ENCODE results near the gene ATP13A3.

The ATP13A3 gene

DNA sequence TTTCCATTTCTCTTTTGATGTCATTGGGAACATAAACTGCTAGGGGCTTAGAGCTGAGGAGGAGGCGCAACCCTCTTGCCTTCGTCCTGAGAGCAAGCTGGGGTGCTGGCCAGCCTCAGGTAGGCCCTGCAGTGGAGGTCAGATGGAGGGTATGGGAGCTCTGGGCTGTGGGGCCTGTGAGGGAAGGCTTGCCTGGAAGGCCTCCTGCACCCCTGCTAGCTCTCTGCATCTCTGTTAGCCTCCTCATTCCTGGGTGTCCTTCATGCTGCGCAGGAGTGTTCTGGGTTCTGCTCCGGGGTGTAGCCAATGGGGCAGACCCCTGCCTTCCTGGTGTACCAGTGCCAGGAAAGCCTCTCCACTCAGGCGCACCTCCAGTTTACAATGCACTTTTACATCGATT, 99.5 kb downstream of the ATP13A3 start:
- DNase-seq: no peak

DNA sequence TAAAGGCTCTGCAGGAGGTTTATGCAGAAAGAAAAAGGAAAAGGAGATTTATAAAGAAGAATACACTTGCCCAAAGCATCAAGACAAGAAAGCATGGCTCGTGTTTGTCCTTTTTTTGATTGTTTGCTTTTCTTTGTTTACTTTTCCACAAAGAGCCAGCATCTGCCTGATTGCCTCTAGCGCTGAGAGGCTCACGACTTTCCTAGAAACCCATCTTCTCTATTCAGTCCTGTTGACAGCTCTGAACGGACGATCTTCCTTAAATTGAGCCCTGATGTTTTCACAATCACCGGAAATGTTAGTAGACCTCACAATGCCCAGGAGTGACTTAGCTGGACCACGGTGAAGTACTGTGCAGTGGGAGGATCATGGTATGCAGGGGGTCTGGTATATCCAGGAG, 100.2 kb downstream of the ATP13A3 start:
- DNase-seq: no peak

DNA sequence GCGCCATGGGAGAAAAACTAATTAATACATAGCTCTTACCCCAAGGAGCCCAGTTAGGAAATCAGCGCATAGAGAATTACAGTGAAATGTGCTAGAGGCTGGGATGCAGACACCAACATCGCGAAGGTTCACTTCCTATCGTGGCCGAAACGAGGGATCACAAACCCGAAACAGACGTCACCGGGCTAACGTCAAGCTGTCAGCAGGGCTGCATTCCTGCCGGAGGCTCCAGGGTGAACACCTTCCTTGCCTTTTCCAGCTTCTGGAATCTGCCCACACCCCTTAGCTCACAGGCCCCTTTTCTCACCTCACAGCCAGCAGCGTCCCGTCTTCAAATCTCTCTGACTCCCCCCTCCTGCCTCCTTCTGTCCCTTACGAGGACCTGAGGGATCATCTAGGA, 100.7 kb downstream of the ATP13A3 start:
- no peak for DNase-seq

DNA sequence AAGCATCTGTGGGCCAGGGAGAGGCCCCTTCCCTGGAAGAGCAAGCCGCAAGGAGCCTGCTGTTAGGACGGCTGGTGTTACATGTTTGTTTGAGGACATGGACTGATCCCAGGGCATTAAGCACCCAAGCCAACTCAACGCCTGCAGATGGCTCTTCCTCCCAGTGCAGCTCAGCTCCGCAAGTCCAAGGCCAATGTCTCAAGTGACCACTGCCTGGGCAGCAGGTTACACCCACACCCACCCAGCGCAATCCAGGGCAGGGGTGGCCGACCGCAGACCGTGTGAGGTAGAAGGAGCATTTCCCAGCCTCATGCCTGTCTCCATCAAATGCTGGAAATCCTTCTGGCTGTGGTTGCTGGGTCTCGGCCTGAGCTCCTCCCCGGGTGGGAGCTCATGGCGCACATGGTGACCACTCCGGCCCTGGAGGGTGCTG, 102.2 kb downstream of the ATP13A3 start:
- no peak for DNase-seq

DNA sequence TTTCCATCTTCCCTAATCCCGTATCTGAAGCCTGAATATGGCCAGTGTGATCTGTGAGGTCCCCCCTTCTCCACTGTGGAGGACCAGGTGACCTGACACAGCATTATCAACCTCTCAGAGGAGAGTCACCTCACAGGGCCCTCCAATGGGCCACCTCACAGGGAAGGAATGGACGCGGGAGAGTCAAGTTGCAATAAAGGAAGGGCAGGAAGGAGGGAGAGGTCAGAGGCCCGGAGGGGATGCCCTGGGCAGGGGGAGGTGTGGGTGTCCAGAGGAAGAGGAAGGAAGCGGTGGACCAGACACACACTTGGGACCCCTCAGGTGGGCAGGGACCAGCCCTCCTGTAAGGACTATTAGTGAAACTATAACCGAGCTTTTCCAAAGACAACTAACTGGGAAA, 102.6 kb downstream of the ATP13A3 start:
- DNase-seq: no peak

DNA sequence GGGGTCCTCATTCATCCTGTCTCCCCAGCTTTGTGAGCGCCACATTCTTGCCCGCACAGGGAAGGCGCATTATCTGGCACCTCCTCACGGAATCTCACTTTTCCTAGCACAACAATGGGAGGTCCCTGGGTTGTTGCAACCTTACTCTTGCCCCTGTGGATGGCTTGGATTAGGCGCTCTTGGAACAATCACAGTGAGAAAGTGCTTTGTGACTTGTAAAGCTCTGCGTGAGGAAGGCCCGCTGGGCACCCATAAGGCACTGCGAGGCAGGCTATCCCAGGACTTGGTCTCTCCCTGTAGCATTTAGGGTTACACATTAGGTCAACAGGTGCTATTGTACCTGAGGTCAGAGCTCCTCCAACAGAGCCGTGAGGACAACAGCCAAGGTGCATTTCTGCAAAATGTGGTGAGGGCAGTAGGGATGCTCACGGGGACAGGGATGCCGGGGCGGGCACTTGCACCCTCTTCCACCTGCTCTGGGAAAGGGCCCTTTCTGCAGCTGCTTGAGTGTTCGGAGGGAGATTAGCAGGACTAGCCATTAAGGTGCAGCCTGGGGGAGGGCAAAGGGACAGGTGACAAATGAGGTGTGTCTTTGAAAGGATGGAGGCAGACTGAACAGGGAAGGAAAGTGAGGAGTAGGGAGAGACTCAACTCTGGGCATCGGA, 103.4 kb downstream of the ATP13A3 start:
- no peak for DNase-seq

DNA sequence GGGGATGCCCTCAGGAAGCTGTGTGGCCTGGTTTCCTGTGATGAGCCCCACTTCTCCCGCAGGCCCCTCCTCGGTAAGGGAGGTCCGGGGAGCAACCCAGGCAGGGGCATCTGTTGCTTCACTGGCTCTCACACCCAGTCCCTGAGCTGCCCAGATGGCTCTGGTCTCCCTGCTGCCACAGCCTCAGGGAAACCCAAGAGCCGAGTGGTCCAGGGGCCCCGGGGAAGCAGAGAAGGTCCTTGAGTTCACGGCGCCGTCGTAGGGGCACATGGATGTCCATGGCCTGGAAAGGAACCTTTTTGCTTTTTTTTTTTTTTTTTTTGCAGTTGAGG, 103.9 kb downstream of the ATP13A3 start:
- DNase-seq: no peak

DNA sequence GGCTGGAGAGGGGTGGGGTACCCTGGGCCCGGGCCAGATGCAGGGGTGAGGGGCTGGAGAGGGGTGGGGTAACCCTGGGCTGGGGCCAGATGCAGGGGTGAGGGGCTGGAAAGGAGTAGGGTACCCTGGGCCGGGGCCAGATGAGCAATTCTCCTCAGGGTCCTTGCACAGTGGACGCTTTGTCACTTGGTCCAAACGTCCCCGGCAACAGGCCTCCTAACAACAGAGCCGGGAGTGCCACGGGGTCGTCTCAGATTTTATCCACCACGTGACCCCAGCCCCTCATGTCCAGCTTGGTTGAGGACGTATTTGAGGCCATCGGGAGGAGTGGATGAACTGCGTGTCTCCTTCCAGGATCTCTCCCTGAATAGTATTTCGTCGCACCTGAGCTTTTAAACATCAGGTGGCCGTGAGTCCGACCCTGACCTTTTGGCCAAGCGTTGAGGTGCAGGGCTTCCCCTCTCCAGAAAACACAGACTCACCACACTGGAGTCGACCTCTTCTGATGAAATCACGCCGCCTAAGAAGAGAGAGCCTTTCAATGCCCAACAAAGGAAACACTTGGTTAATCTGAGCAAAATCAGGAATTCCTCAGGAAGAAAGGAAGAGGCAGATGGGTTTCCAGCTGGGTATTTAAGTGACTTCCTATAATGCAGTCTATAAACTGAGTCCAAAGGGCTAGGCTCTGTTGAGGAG, 104.5 kb downstream of the ATP13A3 start:
- no peak for DNase-seq

DNA sequence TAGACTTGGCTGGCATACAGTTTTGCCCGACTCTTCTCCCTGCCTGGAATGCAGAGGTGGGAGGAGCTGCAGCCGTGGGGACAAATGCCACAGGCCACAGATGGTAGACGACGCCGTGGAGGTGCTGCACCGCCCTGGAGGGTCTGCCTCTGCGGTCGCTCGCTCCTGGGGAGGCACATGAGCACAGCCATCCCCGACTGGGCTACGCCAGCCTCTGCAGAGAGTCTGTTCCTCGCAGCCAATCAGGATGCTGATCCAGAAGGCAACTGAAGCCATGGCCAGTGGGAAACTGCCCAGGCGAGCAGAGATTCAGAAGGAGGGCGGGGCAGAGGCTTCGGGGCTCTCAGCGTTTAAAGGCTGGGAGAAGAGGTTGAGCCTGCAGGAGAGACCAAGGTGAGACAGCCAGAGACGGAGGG, 105.3 kb downstream of the ATP13A3 start:
- peak; percentile 73 for DNase-seq

DNA sequence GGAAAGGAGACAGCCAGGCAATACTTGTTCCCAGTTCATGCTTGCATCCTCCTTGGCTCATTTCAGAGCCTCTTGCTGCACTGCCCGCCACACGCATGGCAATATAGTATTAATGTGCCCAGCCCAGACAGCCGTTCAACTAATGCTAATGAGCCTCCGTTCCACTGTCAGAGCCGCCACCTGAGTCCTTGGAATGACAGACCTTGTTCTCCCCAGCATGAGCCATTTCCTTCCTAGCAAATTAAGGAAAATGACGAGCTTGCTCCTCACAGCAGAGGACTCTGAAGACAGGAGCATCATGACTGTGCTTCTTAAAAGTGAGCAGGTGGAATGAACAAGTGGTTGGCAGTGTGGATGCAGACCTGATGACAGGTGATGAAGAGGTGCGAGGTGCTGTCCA, 106.5 kb downstream of the ATP13A3 start:
- no peak for DNase-seq

DNA sequence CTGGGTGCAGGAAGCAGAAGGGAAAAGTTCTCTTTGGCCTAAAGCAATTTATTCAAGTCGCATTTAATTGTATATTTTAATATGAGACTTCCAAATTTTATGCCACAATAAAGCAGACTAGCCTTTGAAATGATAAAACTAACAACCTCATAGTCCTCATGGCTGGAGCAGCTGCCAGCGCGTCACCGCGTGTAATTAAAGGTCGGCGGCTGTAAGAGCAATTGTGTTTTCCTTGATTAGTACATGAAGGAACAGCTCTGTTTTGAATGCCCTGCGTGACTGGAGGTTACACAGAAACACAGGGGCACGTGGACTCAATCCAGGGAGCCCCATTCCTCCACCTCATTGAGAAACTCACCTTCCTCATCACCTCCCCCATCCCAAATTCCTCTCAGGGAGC, 107.2 kb downstream of the ATP13A3 start:
- no peak for DNase-seq

DNA sequence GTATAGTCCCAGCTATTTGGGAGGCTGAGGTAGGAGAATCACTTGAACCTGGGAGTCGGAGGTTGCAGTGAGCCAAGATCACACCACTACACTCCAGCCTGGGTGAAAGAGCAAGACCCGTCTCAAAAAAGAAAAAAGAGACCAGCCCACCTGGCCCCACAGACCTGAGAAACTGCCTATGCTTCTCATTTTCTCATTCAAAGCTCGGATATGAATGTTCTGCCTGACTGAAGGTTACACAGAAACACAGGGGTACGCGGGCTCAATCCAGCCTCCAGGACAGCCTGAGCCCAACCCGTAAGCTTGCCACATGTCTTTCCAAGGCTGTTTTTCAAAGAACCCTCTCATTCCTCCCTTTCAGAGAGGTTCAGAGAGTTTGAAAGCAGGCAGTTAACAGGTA, 107.6 kb downstream of the ATP13A3 start:
- no peak for DNase-seq

DNA sequence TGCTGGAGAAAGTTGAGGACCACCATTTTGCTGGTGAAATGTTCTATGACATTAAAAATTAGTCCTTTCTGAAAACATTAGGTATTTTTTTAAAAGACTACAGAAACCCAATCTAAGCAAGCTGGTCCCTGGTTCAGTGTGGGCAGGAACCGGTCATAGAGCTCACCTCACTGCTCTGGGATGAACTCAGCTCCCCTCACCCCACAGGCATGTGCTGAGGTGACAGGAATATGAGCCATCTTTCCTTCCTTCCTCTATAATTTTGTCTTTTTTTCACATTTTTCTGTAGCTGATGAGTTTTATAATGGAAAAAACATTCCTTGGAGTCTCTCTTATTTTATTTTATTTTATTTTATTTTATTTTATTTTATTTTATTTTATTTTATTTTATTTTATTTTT, 109.1 kb downstream of the ATP13A3 start:
- no peak for DNase-seq

DNA sequence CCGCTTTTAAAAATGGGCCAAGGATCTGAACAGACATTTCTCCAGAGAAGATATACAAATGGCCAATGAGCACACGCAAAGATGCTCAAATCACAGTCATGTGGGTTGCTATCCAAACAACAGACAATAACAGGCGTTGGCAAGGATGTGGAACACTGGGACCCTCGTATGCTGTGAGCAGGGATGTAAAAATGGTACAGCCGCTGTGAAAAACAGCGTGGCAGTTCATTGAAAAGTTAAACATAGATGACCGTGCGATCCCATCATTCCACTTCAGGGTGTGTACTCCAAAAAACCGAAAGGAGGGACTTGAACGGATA, 110.6 kb downstream of the ATP13A3 start:
- no peak for DNase-seq

DNA sequence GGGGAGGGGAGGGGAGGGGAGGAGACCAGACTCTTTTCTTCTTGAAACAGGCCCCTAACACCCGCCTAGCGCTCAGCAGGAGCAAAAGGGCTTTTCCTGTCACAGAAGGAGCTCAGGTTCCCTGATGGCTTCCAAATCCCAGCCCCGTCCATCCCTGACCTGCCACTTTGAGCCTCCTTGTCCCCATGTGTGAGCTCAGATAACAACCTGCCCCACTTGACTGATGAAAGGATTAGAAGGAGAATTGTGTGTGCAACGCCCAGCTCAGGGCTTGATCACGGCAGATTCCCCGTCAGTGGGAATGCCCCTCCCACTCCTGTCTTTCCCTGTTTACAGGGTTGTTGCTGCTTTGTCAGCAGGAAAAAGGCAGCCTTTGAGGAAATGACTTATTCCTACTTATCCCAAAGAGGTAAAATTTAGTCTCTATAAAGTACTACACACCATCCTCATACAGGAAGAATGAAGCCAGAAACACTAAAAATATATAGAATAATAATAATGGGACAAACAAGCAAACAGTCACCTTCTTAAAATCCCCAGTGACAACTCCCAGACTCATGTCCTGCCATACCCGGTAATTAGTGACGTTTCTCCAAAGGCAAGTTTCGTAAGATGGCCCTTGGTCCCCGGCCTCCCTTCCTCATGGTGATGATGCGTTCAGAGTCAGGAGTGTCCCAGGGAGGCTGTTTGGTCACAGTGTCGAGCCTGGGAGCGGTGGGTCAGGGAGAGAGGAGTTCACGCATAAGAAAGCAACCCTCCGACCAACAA, 111.1 kb downstream of the ATP13A3 start:
- DNase-seq: no peak

DNA sequence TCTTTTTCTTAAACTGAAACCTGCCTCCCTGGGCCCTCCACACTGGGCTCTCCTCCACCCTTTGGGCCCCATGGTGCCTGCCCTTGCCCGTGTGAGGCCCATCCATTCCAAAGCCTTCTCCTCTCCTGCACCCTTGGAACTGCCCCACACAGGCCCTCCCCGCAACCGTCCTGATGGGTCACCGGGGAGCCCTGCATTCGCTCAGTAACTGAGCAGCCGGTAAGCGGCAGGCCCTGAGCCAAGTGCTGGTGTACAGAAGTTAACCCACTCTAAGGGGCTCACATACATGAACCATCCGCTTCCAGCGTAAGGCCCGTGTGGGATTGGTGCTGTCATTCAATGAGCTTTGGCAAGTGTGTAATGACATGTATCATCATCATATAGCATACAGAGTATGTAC, 111.9 kb downstream of the ATP13A3 start:
- DNase-seq: no peak

DNA sequence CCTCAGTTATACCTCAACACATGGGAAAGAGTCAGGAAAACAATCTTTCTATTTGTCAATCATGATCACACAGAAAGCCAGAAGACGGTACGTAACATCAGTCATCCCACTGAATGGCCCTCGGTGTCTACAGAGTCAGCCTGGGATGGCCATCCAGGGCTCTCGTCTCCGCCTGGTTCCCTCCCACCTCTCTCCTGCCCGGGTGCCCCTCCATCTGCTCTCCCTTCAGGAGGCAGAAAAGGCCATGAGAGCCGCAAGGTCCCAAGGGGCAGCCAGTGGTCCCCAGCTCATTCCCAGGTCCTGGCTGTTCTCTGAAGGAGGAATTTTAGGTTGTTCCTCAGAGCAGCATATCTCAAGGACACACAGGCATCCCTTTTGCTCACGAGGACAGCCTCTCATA, 112.9 kb downstream of the ATP13A3 start:
- no peak for DNase-seq

DNA sequence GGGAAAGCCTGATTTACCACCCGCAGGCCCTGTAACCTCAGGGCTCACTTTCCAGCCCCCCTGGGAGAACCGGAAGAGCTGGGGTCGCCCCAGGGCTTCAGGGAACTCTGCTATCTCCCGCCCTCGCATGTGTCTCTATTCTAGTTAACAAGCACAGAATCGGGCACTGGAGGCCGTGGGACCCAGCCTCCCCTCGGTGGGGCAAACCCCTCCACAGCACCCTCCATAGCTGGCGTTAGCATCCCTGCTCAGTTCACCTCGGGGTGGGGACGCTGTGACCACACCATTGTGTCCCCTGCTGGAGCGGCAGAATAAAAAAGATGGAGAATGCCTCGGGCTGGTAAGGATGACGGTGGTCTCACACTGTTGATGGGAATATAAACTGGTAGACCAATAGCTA, 113.8 kb downstream of the ATP13A3 start:
- no peak for DNase-seq

DNA sequence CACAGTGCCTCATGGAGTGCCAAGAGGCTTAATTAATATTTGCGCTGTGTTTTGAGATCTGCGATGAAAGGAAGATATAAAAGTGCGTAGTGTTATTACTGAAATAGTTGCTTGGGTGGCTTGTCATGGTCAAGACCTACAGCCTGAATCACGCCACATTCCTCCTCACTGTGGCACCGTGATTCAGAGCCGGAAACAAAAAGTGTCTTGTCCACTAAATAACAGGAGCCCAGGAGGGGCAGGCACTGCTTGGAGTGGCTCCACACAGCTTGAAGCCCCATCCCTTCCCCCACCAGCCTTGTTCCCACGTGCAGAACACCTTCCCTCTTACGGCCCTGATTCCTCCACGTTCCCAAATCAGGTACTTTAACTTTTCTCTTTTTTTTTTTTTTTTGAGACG, 116.0 kb downstream of the ATP13A3 start:
- no peak for DNase-seq

DNA sequence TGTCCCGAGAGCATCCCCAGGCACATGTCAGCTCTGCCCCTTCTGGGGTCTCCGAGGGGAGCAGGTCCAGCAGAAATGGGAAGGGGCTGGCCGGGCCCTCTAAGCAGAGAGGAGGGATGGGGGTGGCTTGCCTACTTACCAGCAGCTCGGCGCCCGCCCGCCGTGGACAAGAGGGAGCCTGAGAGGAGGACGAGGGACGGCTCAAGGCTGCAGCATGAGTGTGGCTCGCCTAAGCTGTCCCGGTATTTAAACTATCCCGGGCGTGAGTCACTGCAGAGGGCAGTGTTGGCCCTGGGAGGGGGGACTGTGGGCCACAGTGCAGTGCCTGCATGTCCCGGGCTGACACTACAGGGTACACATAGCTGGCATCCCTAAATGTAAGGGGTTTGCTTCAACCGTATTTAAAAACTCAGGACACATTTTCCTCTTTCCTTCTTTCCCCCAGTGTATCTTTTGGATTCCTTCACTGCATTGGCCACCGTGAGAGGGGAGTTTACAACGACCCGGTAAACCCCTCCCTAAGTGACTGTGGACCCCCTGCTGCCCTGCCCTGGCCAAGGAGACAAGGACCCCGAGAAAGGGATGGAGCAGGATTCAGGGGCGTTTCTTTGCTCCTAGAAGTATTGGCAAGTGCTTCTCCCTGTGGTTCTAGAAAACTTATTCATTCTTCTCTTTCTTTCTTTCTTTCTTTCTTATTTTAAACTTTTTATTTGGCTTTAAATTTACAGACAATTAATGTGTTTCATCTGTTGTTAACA, 117.1 kb downstream of the ATP13A3 start, which contains the start of gene LRRC15:
Gene LRRC15 (minus strand): TSS at position 222 of the 758 bp plus-strand sequence. CDS start 8,700 bp downstream, outside the sequence.
- no peak for DNase-seq

DNA sequence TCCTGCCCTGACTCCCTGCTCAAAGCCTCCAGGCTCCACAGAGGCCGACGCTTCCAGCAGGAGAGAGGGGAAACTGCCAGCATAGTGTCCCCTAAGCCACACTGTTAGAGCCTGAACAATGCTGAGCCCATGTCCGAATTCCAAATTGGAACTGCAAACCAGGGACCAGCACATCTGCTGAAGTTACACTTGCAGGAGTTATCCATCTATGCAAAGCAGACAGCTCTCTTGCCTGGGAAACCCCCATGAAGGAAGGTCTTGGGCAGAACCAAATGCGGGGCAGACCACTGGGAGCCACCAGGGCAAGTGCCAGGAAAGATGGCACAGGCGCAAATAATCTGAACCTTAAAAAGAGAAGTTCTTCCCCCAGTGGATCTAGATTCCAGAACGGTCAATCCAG, 117.9 kb downstream of the ATP13A3 start:
- no peak for DNase-seq

DNA sequence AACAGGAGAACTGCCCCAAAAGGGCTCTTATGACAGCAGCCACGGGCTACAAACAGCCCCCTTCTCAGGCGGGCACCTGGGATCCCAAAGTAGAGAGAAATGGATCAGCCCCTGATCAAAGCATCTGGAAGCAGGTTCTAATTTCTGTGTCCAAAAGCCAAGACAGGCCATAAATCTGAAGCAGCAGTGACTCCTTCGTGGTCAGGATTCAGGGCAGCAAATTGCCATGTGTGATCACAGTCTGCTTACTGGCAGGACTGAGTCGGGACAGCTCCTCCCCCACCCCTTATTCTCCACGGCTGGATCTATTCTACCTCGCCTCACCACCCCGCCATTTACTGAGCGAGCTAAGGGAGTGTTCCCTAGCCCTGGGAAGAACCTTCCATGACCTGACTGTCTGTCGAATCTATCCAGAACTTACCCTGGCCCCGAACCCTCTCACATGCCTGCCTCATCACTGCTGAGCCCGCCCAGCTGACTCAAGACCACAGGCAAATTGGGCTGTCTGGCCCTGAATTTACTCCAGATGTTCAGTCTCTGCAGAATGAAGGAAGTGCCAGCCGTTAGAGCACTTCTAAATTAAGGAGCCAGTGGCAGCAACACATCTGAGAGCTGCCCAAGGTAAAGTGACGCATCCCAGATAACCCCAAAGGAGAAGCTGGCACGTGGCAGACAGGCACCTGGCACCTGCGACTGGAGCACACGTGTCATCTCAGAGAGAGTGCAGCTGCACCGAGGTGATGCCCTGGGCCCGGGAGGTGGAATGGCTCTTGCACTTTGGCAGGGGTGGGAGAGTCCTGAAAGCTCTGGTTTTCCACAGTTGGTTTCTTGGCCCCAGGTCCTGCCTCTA, 118.6 kb downstream of the ATP13A3 start:
- no peak for DNase-seq
